ENCODE results near the gene DNAJB11.
"Not testable (repeated sequence)": the region's sequence is repeated elsewhere in the genome, so short reads cannot be mapped to it uniquely, and the experiment has no call there.

DNAJB11 gene

DNA sequence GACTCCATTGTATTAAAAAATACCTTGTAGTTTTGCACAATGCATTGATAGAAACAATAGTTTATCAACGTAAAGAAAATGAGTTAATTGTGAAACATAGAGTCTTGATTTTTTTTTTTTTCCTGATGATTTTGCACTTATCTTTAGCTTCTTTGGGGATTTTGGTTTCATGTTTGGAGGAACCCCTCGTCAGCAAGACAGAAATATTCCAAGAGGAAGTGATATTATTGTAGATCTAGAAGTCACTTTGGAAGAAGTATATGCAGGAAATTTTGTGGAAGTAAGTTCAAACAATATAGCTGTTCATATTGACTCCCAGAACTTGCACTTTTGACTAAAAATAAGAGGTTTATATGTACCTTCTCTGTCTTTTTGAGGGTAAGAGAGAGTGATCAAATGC is 7.0 kb downstream of the DNAJB11 start:
- Histone ChIP-seq H3K27ac (no peak overlapping the region), H3K4me3 (no peak overlapping the region)
- TF ChIP-seq, protein P1, sequence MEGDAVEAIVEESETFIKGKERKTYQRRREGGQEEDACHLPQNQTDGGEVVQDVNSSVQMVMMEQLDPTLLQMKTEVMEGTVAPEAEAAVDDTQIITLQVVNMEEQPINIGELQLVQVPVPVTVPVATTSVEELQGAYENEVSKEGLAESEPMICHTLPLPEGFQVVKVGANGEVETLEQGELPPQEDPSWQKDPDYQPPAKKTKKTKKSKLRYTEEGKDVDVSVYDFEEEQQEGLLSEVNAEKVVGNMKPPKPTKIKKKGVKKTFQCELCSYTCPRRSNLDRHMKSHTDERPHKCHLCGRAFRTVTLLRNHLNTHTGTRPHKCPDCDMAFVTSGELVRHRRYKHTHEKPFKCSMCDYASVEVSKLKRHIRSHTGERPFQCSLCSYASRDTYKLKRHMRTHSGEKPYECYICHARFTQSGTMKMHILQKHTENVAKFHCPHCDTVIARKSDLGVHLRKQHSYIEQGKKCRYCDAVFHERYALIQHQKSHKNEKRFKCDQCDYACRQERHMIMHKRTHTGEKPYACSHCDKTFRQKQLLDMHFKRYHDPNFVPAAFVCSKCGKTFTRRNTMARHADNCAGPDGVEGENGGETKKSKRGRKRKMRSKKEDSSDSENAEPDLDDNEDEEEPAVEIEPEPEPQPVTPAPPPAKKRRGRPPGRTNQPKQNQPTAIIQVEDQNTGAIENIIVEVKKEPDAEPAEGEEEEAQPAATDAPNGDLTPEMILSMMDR (IDR thresholded peaks at IDR 0.05), result no peak
- DNase-seq (ENCODE audit: low spot score), result no peak

GRCh38 chr3:186580785-186581184 is 10.3 kb downstream of the DNAJB11 start:
- DNase-seq (ENCODE audit: low spot score), result no peak
- H3K27ac ChIP-seq, result no peak overlapping the region
- TF ChIP-seq, protein P1 (IDR thresholded peaks at IDR 0.05), result no peak
- H3K4me3 ChIP-seq, result no peak overlapping the region

DNA sequence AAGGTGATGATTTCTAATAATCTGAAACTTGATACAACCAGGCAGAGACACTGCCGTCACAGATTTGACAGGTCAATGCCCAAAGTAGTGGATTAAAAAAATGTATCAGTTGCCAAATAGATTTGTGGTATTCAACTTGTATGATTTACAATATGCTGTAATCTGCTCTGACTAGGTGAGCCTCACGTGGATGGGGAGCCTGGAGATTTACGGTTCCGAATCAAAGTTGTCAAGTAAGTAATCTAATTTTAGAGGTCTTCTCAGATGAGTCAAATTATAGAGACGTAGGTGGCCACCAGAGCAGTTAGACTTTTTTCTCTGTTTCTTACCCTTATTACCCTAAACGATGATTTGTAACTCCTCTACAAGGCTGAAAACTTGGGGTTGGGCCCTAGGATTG is 12.0 kb downstream of the DNAJB11 start:
- H3K4me3 ChIP-seq, result no peak overlapping the region
- DNase-seq (ENCODE audit: low spot score), result no peak
- TF ChIP-seq, protein P1 (IDR thresholded peaks at IDR 0.05), result no peak
- H3K27ac ChIP-seq, result no peak overlapping the region

DNA sequence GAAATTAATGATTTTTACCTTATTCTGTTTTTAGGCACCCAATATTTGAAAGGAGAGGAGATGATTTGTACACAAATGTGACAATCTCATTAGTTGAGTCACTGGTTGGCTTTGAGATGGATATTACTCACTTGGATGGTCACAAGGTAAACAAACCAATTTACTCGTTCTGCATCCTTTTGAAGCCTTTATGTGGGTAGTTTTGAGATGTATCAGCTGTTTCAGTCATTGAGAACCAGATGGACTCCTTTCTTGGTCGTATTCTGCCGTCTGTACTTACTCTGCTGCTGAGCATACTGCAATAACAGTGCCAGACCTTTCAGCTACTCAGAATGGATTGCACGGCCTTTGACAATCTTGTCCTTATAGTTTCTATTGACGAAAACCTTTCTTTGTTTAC is 13.3 kb downstream of the DNAJB11 start:
- TF ChIP-seq, protein P1 (IDR thresholded peaks at IDR 0.05), result no peak
- no peak for DNase-seq (ENCODE audit: low spot score)
- Histone ChIP-seq H3K4me3 (no peak overlapping the region), H3K27ac (no peak overlapping the region)

- not testable (repeated sequence) for DNase-seq (ENCODE audit: low spot score); H3K27ac ChIP-seq
Observed at GRCh38 chr3:186586245-186586644, 15.7 kb downstream of the DNAJB11 start.

GRCh38 chr3:186587183-186587582 is 16.7 kb downstream of the DNAJB11 start:
- TF ChIP-seq, protein P1 (IDR thresholded peaks at IDR 0.05), result no peak
- no peak for DNase-seq (ENCODE audit: low spot score)
- Histone ChIP-seq H3K4me3 (no peak overlapping the region), H3K27ac (no peak overlapping the region)

More at GRCh38 chr3:186586245-186586644, 15.7 kb downstream of the DNAJB11 start:
- not testable (repeated sequence) for H3K4me3 ChIP-seq

GRCh38 chr3:186588632-186589031 is 18.1 kb downstream of the DNAJB11 start:
- no peak for DNase-seq (ENCODE audit: low spot score)
- Histone ChIP-seq H3K4me3 (no peak overlapping the region), H3K27ac (no peak overlapping the region)
- TF ChIP-seq, protein P1 (IDR thresholded peaks at IDR 0.05), result no peak

- DNase-seq (ENCODE audit: low spot score), result no peak
- Histone ChIP-seq H3K4me3 (no peak overlapping the region), H3K27ac (no peak overlapping the region)
Observed at GRCh38 chr3:186589121-186589520, 18.6 kb downstream of the DNAJB11 start.

More at GRCh38 chr3:186589121-186589520, 18.6 kb downstream of the DNAJB11 start:
- TF ChIP-seq, protein P1 (IDR thresholded peaks at IDR 0.05), result no peak
